Adrenal gland (tissue), 5 donors: ENCODE measurements around the gene ARHGEF4.

Experiments used
- POLR2A ChIP-seq, 2 donors: fragments of 450-650 bp; IDR thresholded peaks; one replicate each; pipeline ENCODE4 v1.6.1; 2017; ENCODE audit warnings: antibody characterized with exemption in 2 of 2, mild to moderate bottlenecking in 2 of 2, moderate library complexity in 1 of 2
- TF ChIP-seq, protein P1 (sequence below), 6 experiments: fragments of 450-650 bp in 4 of 6; fragments of 200-600 bp in 2 of 6; sonication (generic) in 1 of 6; IDR thresholded peaks; 1 replicate in 5 of 6; 2 replicates in 1 of 6; pipeline versions ENCODE4 v1.5.1 to v1.8.0; 2016 to 2021; ENCODE audit warnings: antibody characterized with exemption in 6 of 6, mild to moderate bottlenecking in 2 of 6, moderate library complexity in 1 of 6
- donor health status: DM: no; HTN: no; CAD: no.

DNA sequence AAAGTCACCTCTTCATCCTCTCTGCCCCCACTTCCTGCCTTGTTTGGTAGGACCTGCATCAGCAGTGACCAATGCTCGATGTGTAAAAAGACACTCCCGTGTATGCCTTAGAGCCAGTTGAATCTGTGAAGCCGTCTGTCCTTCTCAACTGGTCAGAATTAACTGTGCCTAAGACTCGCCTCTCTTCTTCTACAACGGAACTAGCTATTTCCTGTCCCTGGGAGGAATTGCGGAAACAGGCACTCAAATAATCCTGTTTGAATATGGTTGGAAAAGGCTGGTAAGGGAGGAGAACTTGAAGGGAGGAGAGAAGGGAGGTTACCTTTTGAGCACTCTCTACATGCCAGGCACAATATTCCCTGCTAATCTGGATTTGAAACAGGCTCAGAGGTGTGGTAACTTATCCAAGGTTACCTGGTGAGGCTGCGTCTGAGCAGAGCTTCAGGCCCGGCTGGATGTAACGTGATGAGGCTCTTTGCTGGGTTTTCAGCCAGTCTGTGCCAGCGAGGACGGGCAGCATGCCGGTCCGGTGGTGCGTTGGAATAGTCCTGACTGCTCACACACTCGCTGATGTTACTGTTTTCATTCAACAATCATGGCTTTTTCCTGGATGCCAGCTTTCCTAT, 129.5 kb downstream of the ARHGEF4 start:
- TF ChIP-seq, protein P1, sequence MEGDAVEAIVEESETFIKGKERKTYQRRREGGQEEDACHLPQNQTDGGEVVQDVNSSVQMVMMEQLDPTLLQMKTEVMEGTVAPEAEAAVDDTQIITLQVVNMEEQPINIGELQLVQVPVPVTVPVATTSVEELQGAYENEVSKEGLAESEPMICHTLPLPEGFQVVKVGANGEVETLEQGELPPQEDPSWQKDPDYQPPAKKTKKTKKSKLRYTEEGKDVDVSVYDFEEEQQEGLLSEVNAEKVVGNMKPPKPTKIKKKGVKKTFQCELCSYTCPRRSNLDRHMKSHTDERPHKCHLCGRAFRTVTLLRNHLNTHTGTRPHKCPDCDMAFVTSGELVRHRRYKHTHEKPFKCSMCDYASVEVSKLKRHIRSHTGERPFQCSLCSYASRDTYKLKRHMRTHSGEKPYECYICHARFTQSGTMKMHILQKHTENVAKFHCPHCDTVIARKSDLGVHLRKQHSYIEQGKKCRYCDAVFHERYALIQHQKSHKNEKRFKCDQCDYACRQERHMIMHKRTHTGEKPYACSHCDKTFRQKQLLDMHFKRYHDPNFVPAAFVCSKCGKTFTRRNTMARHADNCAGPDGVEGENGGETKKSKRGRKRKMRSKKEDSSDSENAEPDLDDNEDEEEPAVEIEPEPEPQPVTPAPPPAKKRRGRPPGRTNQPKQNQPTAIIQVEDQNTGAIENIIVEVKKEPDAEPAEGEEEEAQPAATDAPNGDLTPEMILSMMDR (IDR thresholded peaks at IDR 0.05), result no peak
- no peak for TF ChIP-seq POLR2A (IDR thresholded peaks at IDR 0.05)
